HG03521 (cell line): ENCODE results near the gene ERP29.
"Not testable (repeated sequence)": the region's sequence is repeated elsewhere in the genome, so short reads cannot be mapped to it uniquely, and the experiment has no call there.

Source experiments
- ATAC-seq: cut with Tn5 transposase; IDR thresholded peaks from one replicate; pipeline ENCODE4 v1.9.1; 2021; ENCODE audit warnings: mild to moderate bottlenecking, moderate library complexity; ENCODE audit not compliant: unreplicated experiment

ERP29 gene

GRCh38 chr12:112032292-112032691 lies 19.1 kb downstream of the ERP29 start:
- ATAC-seq: no peak

- no peak for ATAC-seq
These were observed 22.1 kb downstream of the ERP29 start for GRCh38 chr12:112035219-112035785.

- not testable (repeated sequence) for ATAC-seq
These were observed 23.4 kb downstream of the ERP29 start for GRCh38 chr12:112036614-112037013.

GRCh38 chr12:112046003-112046402 lies 32.8 kb downstream of the ERP29 start:
- ATAC-seq: no peak

GRCh38 chr12:112049351-112049750 lies 36.1 kb downstream of the ERP29 start:
- no peak for ATAC-seq

- ATAC-seq: no peak
These were observed 47.9 kb downstream of the ERP29 start for GRCh38 chr12:112061137-112061536.

- ATAC-seq: no peak
These were observed 50.0 kb downstream of the ERP29 start for GRCh38 chr12:112063273-112063672.

GRCh38 chr12:112066566-112066965 lies 53.3 kb downstream of the ERP29 start:
- ATAC-seq: no peak
